ENCODE measurements around the gene CCDC142. TPM values are rescaled to one million over a fixed set of nuclear protein-coding genes. Genes with fewer than 3 reads are reported as not detected.

CCDC142 gene
- total and polyA plus RNA-seq, 10 of the 15 experiments (the other 5 are each of a cell fraction or from before 2014, with no cell fraction given): 0.93 to 16.9 (median 9.0) TPM

- SMC1A ChIA-PET (ENCODE audit: uncharacterized antibody, unreplicated experiment): interaction anchor here (1.0 to 1.9 kb wide), 3 partner anchors 13 to 97 kb away, joined by 4 to 5 read pairs (median 4); partner anchors contain the start of genes AUP1 and HTRA2
- ATAC-seq (no peak), DNase-seq (ENCODE audit: low read depth, low spot score) (no peak), FAIRE-seq (no peak)
- Histone ChIP-seq H3K27ac (ENCODE audit: control insufficient read depth, insufficient read depth) (no peak overlapping the region), H3K36me3 (ENCODE audit: control insufficient read depth in 2 of 2, insufficient read depth in 2 of 2, low read length in 1 of 2) (peaks cover 12 to 13% of the 10 kb centered on the region in 2 experiments), H3K9me3 (replicated peaks; ENCODE audit: control insufficient read depth, insufficient read depth, low read length) (no peaks in the 10 kb centered on the region), H3K4me2 (ENCODE audit: control insufficient read depth, insufficient read depth) (no peak overlapping the region), H3K4me3 (no peak overlapping the region), H3K9ac (ENCODE audit: control insufficient read depth, insufficient read depth, low read length) (no peak overlapping the region), H3K79me2 (ENCODE audit: control insufficient read depth, insufficient read depth, low read length) (no peaks in the 10 kb centered on the region), H3K27me3 (replicated peaks in 1 of 2; ENCODE audit: control insufficient read depth in 2 of 2, insufficient read depth in 2 of 2, low read length in 1 of 2) (no peaks in the 10 kb centered on the region), H2AFZ (ENCODE audit: control insufficient read depth, low read depth, low read length) (no peak overlapping the region), H3K4me1 (ENCODE audit: control insufficient read depth, insufficient read depth, low read length) (no peaks in the 10 kb centered on the region), H4K20me1 (ENCODE audit: control insufficient read depth, insufficient read depth) (no peaks in the 10 kb centered on the region)
- RAD21 ChIA-PET (ENCODE audit: unreplicated experiment): no interaction called here
- 96% methylated on average over 8 of the region's 9 CpGs for WGBS (ENCODE audit: insufficient coverage, insufficient replicate concordance, low lambda C conversion rate, missing lambda C conversion rate)
- CTCF ChIA-PET: interaction anchor here (0.9 to 19.4 kb wide), 2 partner anchors 42 to 98 kb away, joined by 5 to 280 read pairs; no protein-coding TSS in a partner anchor
- BruUV-seq (replicated peaks): no TSS peak
- no peak for TF ChIP-seq JUND (IDR thresholded peaks at IDR 0.05; ENCODE audit: low read depth, low read length)
- TF ChIP-seq JUNB (IDR thresholded peaks at IDR 0.05): no peak
- no peak for TF ChIP-seq CBFB (IDR thresholded peaks at IDR 0.05; ENCODE audit: low read depth)
- TF ChIP-seq, protein P1, sequence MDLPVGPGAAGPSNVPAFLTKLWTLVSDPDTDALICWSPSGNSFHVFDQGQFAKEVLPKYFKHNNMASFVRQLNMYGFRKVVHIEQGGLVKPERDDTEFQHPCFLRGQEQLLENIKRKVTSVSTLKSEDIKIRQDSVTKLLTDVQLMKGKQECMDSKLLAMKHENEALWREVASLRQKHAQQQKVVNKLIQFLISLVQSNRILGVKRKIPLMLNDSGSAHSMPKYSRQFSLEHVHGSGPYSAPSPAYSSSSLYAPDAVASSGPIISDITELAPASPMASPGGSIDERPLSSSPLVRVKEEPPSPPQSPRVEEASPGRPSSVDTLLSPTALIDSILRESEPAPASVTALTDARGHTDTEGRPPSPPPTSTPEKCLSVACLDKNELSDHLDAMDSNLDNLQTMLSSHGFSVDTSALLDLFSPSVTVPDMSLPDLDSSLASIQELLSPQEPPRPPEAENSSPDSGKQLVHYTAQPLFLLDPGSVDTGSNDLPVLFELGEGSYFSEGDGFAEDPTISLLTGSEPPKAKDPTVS (IDR thresholded peaks at IDR 0.05; ENCODE audit: low read depth, low read length): no peak
- no peak for TF ChIP-seq REST (IDR thresholded peaks at IDR 0.05; ENCODE audit: low read depth, low read length)
- no peak for TF ChIP-seq SUPT20H (IDR thresholded peaks at IDR 0.05; ENCODE audit: borderline replicate concordance, control insufficient read depth, low read depth, low read length)
- in situ Hi-C loops (cut with MboI) (loop anchor here (10.0 kb wide), 1 partner anchor 95 kb away; no protein-coding TSS in a partner anchor), intact Hi-C loops (cut with micrococcal nuclease; ENCODE audit: unreplicated experiment) (no loop called here)
- POLR2A ChIA-PET: interaction anchor here (1.0 kb wide), 1 partner anchor 21 kb away, joined by 3 read pairs; no protein-coding TSS in a partner anchor
Observed at GRCh38 chr2:74489906-74490305, 7.1 kb upstream of the CCDC142 start.

Measured in GM12878 (cell line).